GM19043 (cell line): ENCODE results near the gene CCNL1.

Experiments
- ATAC-seq: cut with Tn5 transposase; IDR thresholded peaks from one replicate; pipeline ENCODE4 v1.9.1; 2021; ENCODE audit warnings: low read depth; ENCODE audit not compliant: unreplicated experiment

The CCNL1 gene

GRCh38 chr3:157147099-157147803, 12.7 kb downstream of the CCNL1 start:
- no peak for ATAC-seq

- no peak for ATAC-seq
These were observed 14.2 kb downstream of the CCNL1 start for GRCh38 chr3:157145606-157146322.

- no peak for ATAC-seq
These were observed 17.6 kb downstream of the CCNL1 start for GRCh38 chr3:157142315-157142714.

- ATAC-seq: no peak
These were observed 19.9 kb downstream of the CCNL1 start for GRCh38 chr3:157139938-157140534.

GRCh38 chr3:157136647-157137387, 23.1 kb downstream of the CCNL1 start:
- no peak for ATAC-seq

- ATAC-seq: no peak
These were observed 24.1 kb downstream of the CCNL1 start for GRCh38 chr3:157135671-157136396.

- ATAC-seq: no peak
These were observed 25.2 kb downstream of the CCNL1 start for GRCh38 chr3:157134620-157135191.

- ATAC-seq: no peak
These were observed 26.3 kb downstream of the CCNL1 start for GRCh38 chr3:157133434-157134320.

- no peak for ATAC-seq
These were observed 27.0 kb downstream of the CCNL1 start for GRCh38 chr3:157132936-157133335.

- no peak for ATAC-seq
These were observed 27.6 kb downstream of the CCNL1 start for GRCh38 chr3:157132341-157132740.

GRCh38 chr3:157131861-157132260, 28.1 kb downstream of the CCNL1 start:
- ATAC-seq: no peak

- no peak for ATAC-seq
These were observed 29.3 kb downstream of the CCNL1 start for GRCh38 chr3:157130467-157131251.

GRCh38 chr3:157129803-157130466, 30.0 kb downstream of the CCNL1 start:
- no peak for ATAC-seq

GRCh38 chr3:157128771-157129681, 30.9 kb downstream of the CCNL1 start:
- peak; percentile 15 for ATAC-seq

GRCh38 chr3:157127831-157128767, 31.8 kb downstream of the CCNL1 start:
- ATAC-seq: peak; percentile 50

GRCh38 chr3:157127268-157127667, 32.7 kb downstream of the CCNL1 start:
- no peak for ATAC-seq
